ENCODE results near the gene TRPM3.

GRCh38 chr9:70902692-70903131 is 218.7 kb downstream of the TRPM3 start:
- no peak for TF ChIP-seq CTCF (conservative IDR thresholded peaks at IDR 0.05 in 1 of 2, IDR thresholded peaks at IDR 0.05 in 1 of 2; ENCODE audit: extremely low read depth in 1 of 2, insufficient read depth in 1 of 2, low read depth in 1 of 2, low read length in 2 of 2)
- no peak for TF ChIP-seq EZH2 (IDR thresholded peaks at IDR 0.05; ENCODE audit: borderline replicate concordance, low read length)
